MM.1S (cell line): Measurements from ENCODE around the gene MUCL3.

Source experiments
- DNase-seq: peaks from one replicate; pipeline ENCODE4 v3.0.0-alpha.2; 2015
- H2AFZ ChIP-seq: fragments of 300-600 bp; sonication (generic); 2 replicates; pipeline ENCODE4 v1.6.0; 2016; ENCODE audit warnings: antibody characterized with exemption, low read length
- H3F3A ChIP-seq: fragments of 300-600 bp; sonication (generic); 2 replicates; pipeline ENCODE4 v1.6.1; 2016; ENCODE audit warnings: mild to moderate bottlenecking, antibody characterized with exemption, low read length, moderate library complexity, mixed read lengths; ENCODE audit not compliant: insufficient read depth
- H3K27ac ChIP-seq: fragments of 300-600 bp; sonication (generic); 2 replicates; pipeline ENCODE4 v1.5.1; 2016; ENCODE audit warnings: mild to moderate bottlenecking, low read length
- H3K27me3 ChIP-seq: fragments of 300-600 bp; sonication (generic); replicated peaks from 2 replicates; pipeline ENCODE4 v1.6.0; 2016; ENCODE audit warnings: low read length; ENCODE audit not compliant: insufficient read depth
- H3K36me3 ChIP-seq: fragments of 300-600 bp; sonication (generic); replicated peaks from 2 replicates; pipeline ENCODE4 v1.6.1; 2016; ENCODE audit warnings: mild to moderate bottlenecking, low read length, mixed read lengths; ENCODE audit not compliant: insufficient read depth
- H3K4me1 ChIP-seq: fragments of 300-600 bp; sonication (generic); 2 replicates; pipeline ENCODE4 v1.6.1; 2016; ENCODE audit warnings: low read length, mixed read lengths
- H3K4me2 ChIP-seq: fragments of 300-600 bp; sonication (generic); 2 replicates; pipeline ENCODE4 v1.6.0; 2016; ENCODE audit warnings: low read depth, low read length
- H3K4me3 ChIP-seq: fragments of 300-600 bp; sonication (generic); 2 replicates; pipeline ENCODE4 v1.5.1; 2016; ENCODE audit warnings: low read length, mixed read lengths
- H3K79me2 ChIP-seq: fragments of 300-600 bp; sonication (generic); 2 replicates; pipeline ENCODE4 v1.6.1; 2016; ENCODE audit warnings: mixed run types, low read length, mixed read lengths
- H3K9ac ChIP-seq: fragments of 300-600 bp; sonication (generic); 2 replicates; pipeline ENCODE4 v1.6.1; 2016; ENCODE audit warnings: low read length, mixed read lengths
- H3K9me2 ChIP-seq: fragments of 300-600 bp; sonication (generic); replicated peaks from 2 replicates; pipeline ENCODE4 v1.6.1; 2016; ENCODE audit warnings: mild to moderate bottlenecking, low read length, mixed read lengths; ENCODE audit not compliant: insufficient read depth
- H3K9me3 ChIP-seq: fragments of 300-600 bp; sonication (generic); replicated peaks from 2 replicates; pipeline ENCODE4 v1.6.1; 2016; ENCODE audit warnings: mild to moderate bottlenecking, low read length, mixed read lengths; ENCODE audit not compliant: insufficient read depth
- H4K20me1 ChIP-seq: fragments of 300-600 bp; sonication (generic); 2 replicates; pipeline ENCODE4 v1.6.1; 2016; ENCODE audit warnings: mild to moderate bottlenecking, low read length, moderate library complexity, mixed read lengths; ENCODE audit not compliant: insufficient read depth
- CTCF ChIP-seq: fragments of 300-600 bp; sonication (generic); IDR thresholded peaks from 2 replicates; pipeline ENCODE4 v1.5.1; 2016; ENCODE audit warnings: antibody characterized with exemption, low read length, mixed read lengths
- EZH2 ChIP-seq: fragments of 300-600 bp; sonication (generic); optimal IDR thresholded peaks from 2 replicates; pipeline ENCODE3; 2017; ENCODE audit warnings: low read depth, mild to moderate bottlenecking, antibody characterized with exemption, low read length, mixed read lengths
- EZH2phosphoT487 ChIP-seq: fragments of 300-600 bp; sonication (generic); IDR thresholded peaks from 2 replicates; pipeline ENCODE4 v1.6.1; 2018; ENCODE audit warnings: antibody characterized with exemption, low read length

The MUCL3 gene

GRCh38 chr6:30960907-30961673, 20.3 kb downstream of the MUCL3 start:
- Histone ChIP-seq H2AFZ (no peak overlapping the region), H3K27me3 (peaks cover 19% of the 10 kb centered on the region; the same call in 1 of the 2 replicates), H3K4me1 (peaks cover 8% of the 10 kb centered on the region), H3K9ac (no peak overlapping the region), H3F3A (no peaks in the 10 kb centered on the region), H3K27ac (no peak overlapping the region), H3K36me3 (no peaks in the 10 kb centered on the region), H3K9me3 (no peaks in the 10 kb centered on the region), H3K79me2 (no peaks in the 10 kb centered on the region), H4K20me1 (no peaks in the 10 kb centered on the region), H3K4me3 (no peak overlapping the region), H3K4me2 (no peak overlapping the region), H3K9me2 (no peaks in the 10 kb centered on the region)
- no peak for TF ChIP-seq EZH2
- DNase-seq = no peak

- no peak overlapping the region for H3K4me3 ChIP-seq
- no peaks in the 10 kb centered on the region for H3K79me2 ChIP-seq
- H3K9me2 ChIP-seq = no peaks in the 10 kb centered on the region
- no peak overlapping the region for H3K27ac ChIP-seq
- no peak overlapping the region for H2AFZ ChIP-seq
- TF ChIP-seq EZH2phosphoT487 (no peak), CTCF (no peak), EZH2 (no peak)
- H3K27me3 ChIP-seq = peaks cover 4% of the 10 kb centered on the region; the same call in 1 of the 2 replicates
- no peaks in the 10 kb centered on the region for H3K9me3 ChIP-seq
- H3K4me1 ChIP-seq = peaks cover 8% of the 10 kb centered on the region; the same call in 1 of the 2 replicates
- H3F3A ChIP-seq = no peaks in the 10 kb centered on the region
- no peak overlapping the region for H3K4me2 ChIP-seq
- H3K9ac ChIP-seq = no peak overlapping the region
- no peaks in the 10 kb centered on the region for H3K36me3 ChIP-seq
- H4K20me1 ChIP-seq = no peaks in the 10 kb centered on the region
- no peak for DNase-seq
These were observed 21.9 kb downstream of the MUCL3 start for GRCh38 chr6:30962716-30963115.

- no peaks in the 10 kb centered on the region for H3K36me3 ChIP-seq
- H2AFZ ChIP-seq = no peak overlapping the region
- no peaks in the 10 kb centered on the region for H4K20me1 ChIP-seq
- peak overlapping the region; percentile 15; the same call in 1 of the 2 replicates for H3K27ac ChIP-seq
- H3K27me3 ChIP-seq = no peaks in the 10 kb centered on the region
- DNase-seq = no peak
- no peak for TF ChIP-seq CTCF
- no peaks in the 10 kb centered on the region for H3K79me2 ChIP-seq
- H3K4me1 ChIP-seq = peaks cover 8% of the 10 kb centered on the region; the same call in 1 of the 2 replicates
- no peak overlapping the region for H3K9ac ChIP-seq
- H3K4me3 ChIP-seq = no peak overlapping the region
- H3K9me3 ChIP-seq = no peaks in the 10 kb centered on the region
- H3K9me2 ChIP-seq = no peaks in the 10 kb centered on the region
- H3K4me2 ChIP-seq = no peak overlapping the region
- no peaks in the 10 kb centered on the region for H3F3A ChIP-seq
These were observed 22.9 kb downstream of the MUCL3 start for GRCh38 chr6:30963641-30964040.

GRCh38 chr6:30964075-30964474, 23.3 kb downstream of the MUCL3 start:
- Histone ChIP-seq H3K4me1 (peaks cover 8% of the 10 kb centered on the region; the same call in 1 of the 2 replicates), H2AFZ (no peak overlapping the region), H4K20me1 (no peaks in the 10 kb centered on the region), H3K9me3 (no peaks in the 10 kb centered on the region), H3K9ac (no peak overlapping the region), H3K27me3 (no peaks in the 10 kb centered on the region), H3F3A (no peaks in the 10 kb centered on the region), H3K4me3 (no peak overlapping the region), H3K4me2 (no peak overlapping the region), H3K27ac (peak overlapping the region; percentile 15; the same call in 1 of the 2 replicates), H3K36me3 (no peaks in the 10 kb centered on the region), H3K9me2 (no peaks in the 10 kb centered on the region), H3K79me2 (no peaks in the 10 kb centered on the region)
- DNase-seq = no peak
- TF ChIP-seq CTCF (no peak), EZH2phosphoT487 (no peak), EZH2 (no peak)
